Duodenal mucosa (tissue), 2 donors: Measurements from ENCODE around the gene GPR17.

Experiments used
- H3K27ac ChIP-seq: one replicate; pipeline ENCODE4 v1.7.0; 2013; ENCODE audit warnings: low read depth, low read length
- H3K27me3 ChIP-seq, 2 donors: one replicate each; pipeline ENCODE4 v1.7.0; 2013; ENCODE audit warnings: low read length in 2 of 2, control low read depth in 1 of 2; ENCODE audit not compliant: insufficient read depth in 2 of 2, control insufficient read depth in 1 of 2
- H3K36me3 ChIP-seq, 2 donors: one replicate each; pipeline ENCODE4 v1.7.0; 2013; ENCODE audit warnings: low read length in 2 of 2, control low read depth in 1 of 2; ENCODE audit not compliant: insufficient read depth in 2 of 2, control insufficient read depth in 1 of 2
- H3K4me1 ChIP-seq, 2 donors: one replicate each; pipeline ENCODE4 v1.7.0; 2013; ENCODE audit warnings: low read length in 2 of 2, control low read depth in 1 of 2; ENCODE audit not compliant: insufficient read depth in 2 of 2, control insufficient read depth in 1 of 2
- H3K4me3 ChIP-seq, 2 donors: one replicate each; pipeline ENCODE4 v1.7.0; 2013; ENCODE audit warnings: low read length in 2 of 2, low read depth in 1 of 2
- H3K9ac ChIP-seq, 2 donors: one replicate each; pipeline ENCODE4 v1.7.0; 2013; ENCODE audit warnings: low read length in 2 of 2, low read depth in 1 of 2
- H3K9me3 ChIP-seq, 2 donors: one replicate each; pipeline ENCODE4 v1.7.0; 2013; ENCODE audit warnings: low read length in 2 of 2, control low read depth in 1 of 2; ENCODE audit not compliant: control insufficient read depth in 1 of 2

The GPR17 gene

GRCh38 chr2:127656569-127657231, 10.7 kb downstream of the GPR17 start:
- Histone ChIP-seq H3K9ac (no peak overlapping the region), H3K4me1 (peaks cover 0 to 14% of the 10 kb centered on the region in 2 donors), H3K27ac (no peak overlapping the region), H3K9me3 (no peaks in the 10 kb centered on the region), H3K27me3 (no peaks in the 10 kb centered on the region), H3K4me3 (no peak overlapping the region), H3K36me3 (no peaks in the 10 kb centered on the region)

- no peaks in the 10 kb centered on the region for H3K9me3 ChIP-seq
- H3K4me1 ChIP-seq = peaks cover 0 to 14% of the 10 kb centered on the region in 2 donors
- H3K36me3 ChIP-seq = no peaks in the 10 kb centered on the region
- no peak overlapping the region for H3K27ac ChIP-seq
- no peak overlapping the region for H3K9ac ChIP-seq
- H3K27me3 ChIP-seq = no peaks in the 10 kb centered on the region
- no peak overlapping the region for H3K4me3 ChIP-seq
Measured at GRCh38 chr2:127657232-127657595, 11.3 kb downstream of the GPR17 start.

- Histone ChIP-seq H3K9ac (no peak overlapping the region), H3K9me3 (no peaks in the 10 kb centered on the region), H3K4me1 (peaks cover 0 to 14% of the 10 kb centered on the region in 2 donors), H3K36me3 (no peaks in the 10 kb centered on the region), H3K4me3 (no peak overlapping the region), H3K27ac (no peak overlapping the region), H3K27me3 (peaks cover 2 to 5% of the 10 kb centered on the region in 2 donors)
Measured at GRCh38 chr2:127658146-127658545, 12.2 kb downstream of the GPR17 start.

GRCh38 chr2:127658641-127659407, 12.9 kb downstream of the GPR17 start:
- no peaks in the 10 kb centered on the region for H3K36me3 ChIP-seq
- H3K27ac ChIP-seq = no peak overlapping the region
- peaks cover 0 to 14% of the 10 kb centered on the region in 2 donors for H3K4me1 ChIP-seq
- H3K9ac ChIP-seq = no peak overlapping the region
- H3K9me3 ChIP-seq = no peaks in the 10 kb centered on the region
- no peak overlapping the region for H3K4me3 ChIP-seq
- H3K27me3 ChIP-seq = peaks cover 9 to 11% of the 10 kb centered on the region in 2 donors

- H3K4me3 ChIP-seq = no peak overlapping the region
- no peak overlapping the region for H3K27ac ChIP-seq
- peaks cover 0 to 14% of the 10 kb centered on the region in 2 donors for H3K4me1 ChIP-seq
- H3K9me3 ChIP-seq = no peaks in the 10 kb centered on the region
- H3K9ac ChIP-seq = no peak overlapping the region
- H3K36me3 ChIP-seq = no peaks in the 10 kb centered on the region
- H3K27me3 ChIP-seq = peaks cover 12 to 16% of the 10 kb centered on the region in 2 donors
Measured at GRCh38 chr2:127659408-127660290, 13.7 kb downstream of the GPR17 start.

GRCh38 chr2:127660291-127660578, 14.3 kb downstream of the GPR17 start:
- H3K4me1 ChIP-seq = peaks cover 0 to 14% of the 10 kb centered on the region in 2 donors
- no peak overlapping the region for H3K9ac ChIP-seq
- H3K27ac ChIP-seq = no peak overlapping the region
- H3K4me3 ChIP-seq = no peak overlapping the region
- no peaks in the 10 kb centered on the region for H3K9me3 ChIP-seq
- H3K36me3 ChIP-seq = no peaks in the 10 kb centered on the region
- peaks cover 15 to 22% of the 10 kb centered on the region in 2 donors for H3K27me3 ChIP-seq

- Histone ChIP-seq H3K27ac (no peak overlapping the region), H3K36me3 (no peaks in the 10 kb centered on the region), H3K9me3 (no peaks in the 10 kb centered on the region), H3K4me1 (peaks cover 0 to 14% of the 10 kb centered on the region in 2 donors), H3K9ac (no peak overlapping the region), H3K4me3 (no peak overlapping the region), H3K27me3 (peaks cover 15 to 29% of the 10 kb centered on the region in 2 donors)
Measured at GRCh38 chr2:127661072-127661649, 15.2 kb downstream of the GPR17 start.

GRCh38 chr2:127661949-127662510, 16.1 kb downstream of the GPR17 start:
- no peak overlapping the region for H3K4me3 ChIP-seq
- no peak overlapping the region for H3K9ac ChIP-seq
- H3K27me3 ChIP-seq = peaks cover 15 to 29% of the 10 kb centered on the region in 2 donors
- no peak overlapping the region for H3K27ac ChIP-seq
- H3K9me3 ChIP-seq = no peaks in the 10 kb centered on the region
- H3K4me1 ChIP-seq = peaks cover 0 to 14% of the 10 kb centered on the region in 2 donors
- no peaks in the 10 kb centered on the region for H3K36me3 ChIP-seq

- H3K4me3 ChIP-seq = no peak overlapping the region
- no peak overlapping the region for H3K27ac ChIP-seq
- H3K9me3 ChIP-seq = no peaks in the 10 kb centered on the region
- H3K9ac ChIP-seq = no peak overlapping the region
- H3K27me3 ChIP-seq = peaks cover 15 to 29% of the 10 kb centered on the region in 2 donors
- H3K4me1 ChIP-seq = peaks cover 0 to 14% of the 10 kb centered on the region in 2 donors
- H3K36me3 ChIP-seq = no peaks in the 10 kb centered on the region
Measured at GRCh38 chr2:127662937-127663565, 17.1 kb downstream of the GPR17 start.
